ENCODE data around the gene TRIM56. TPM values are rescaled to one million over a fixed set of nuclear protein-coding genes. Genes with fewer than 3 reads are reported as not detected.
A peak's percentile ranks its signal among the peaks of the same experiment; 100 is the strongest.

Gene TRIM56
- total and polyA plus RNA-seq, 2 of the 4 experiments (the other 2 are of a cell fraction), result 3.9 to 5.9 TPM

DNA sequence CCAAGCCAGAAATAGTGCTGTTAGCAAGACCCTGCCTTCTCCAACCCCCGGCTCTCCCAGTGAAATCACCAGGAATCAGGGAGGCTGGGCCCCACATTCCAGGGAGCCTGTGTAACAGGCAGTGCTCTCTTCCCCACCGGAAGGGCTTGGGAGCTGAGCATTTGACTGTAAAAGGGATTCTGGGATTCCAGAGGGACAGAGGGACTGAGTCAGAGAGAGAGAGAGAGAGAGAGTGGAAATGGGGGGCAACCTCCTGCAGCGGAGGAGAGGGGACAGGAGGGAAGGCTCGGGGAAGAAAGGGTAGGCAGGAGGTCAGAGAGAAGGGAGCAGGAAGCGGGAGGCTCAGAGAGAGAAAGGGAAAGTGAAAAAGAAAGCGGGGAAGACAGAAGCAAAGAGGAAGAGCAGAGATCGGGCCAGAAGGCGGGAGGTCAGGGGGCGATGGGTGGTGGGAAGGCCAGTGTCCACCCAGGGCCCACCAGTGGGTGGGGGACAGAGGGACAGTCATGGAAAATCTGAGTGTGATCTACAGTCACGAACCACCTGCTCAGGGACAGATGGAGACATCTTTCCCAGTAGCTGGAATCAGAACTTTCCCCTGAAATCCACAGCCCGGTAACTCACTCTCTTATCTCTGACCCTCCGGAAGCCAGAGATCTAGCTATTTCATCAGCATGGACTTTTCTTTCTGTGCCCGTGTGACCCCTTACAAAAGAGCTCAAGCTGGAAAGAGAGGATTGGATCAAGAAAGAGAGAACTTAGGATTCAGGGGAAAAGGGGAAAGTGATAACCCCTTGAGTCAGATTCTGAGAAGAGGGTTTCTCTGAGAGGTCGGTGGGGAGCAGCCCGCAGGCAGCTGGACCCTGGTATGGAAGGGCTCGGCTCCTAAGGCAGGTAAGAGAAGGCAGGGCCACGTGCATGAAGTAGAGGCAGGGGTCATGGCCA, 37.0 kb downstream of the TRIM56 start:
- no TSS peak for BruUV-seq (replicated peaks)
- Histone ChIP-seq H3K56ac (ENCODE audit: extremely low read depth, insufficient read depth, low read length) (peak overlapping the region; percentile 96), H3K36me3 (ENCODE audit: control insufficient read depth, insufficient read depth, low read length) (no peaks in the 10 kb centered on the region; the same call in 1 of the 2 replicates), H2BK120ac (ENCODE audit: low read depth, low read length) (peak overlapping the region; percentile 94), H2BK15ac (ENCODE audit: low read depth, low read length) (peak overlapping the region; percentile 98), H3K14ac (replicated peaks; ENCODE audit: low read depth, low read length) (peak overlapping the region; percentile 99), H3K79me1 (ENCODE audit: low read depth in 1 of 2, low read length in 2 of 2) (peaks cover 4 to 48% of the 10 kb centered on the region in 2 experiments; a peak in 2 of 4 replicates), H2BK20ac (ENCODE audit: low read depth, low read length) (peak overlapping the region; percentile 97), H3K18ac (ENCODE audit: low read depth, low read length) (peak overlapping the region; percentile 72), H3K9me1 (ENCODE audit: insufficient read depth, low read length) (peaks cover 29% of the 10 kb centered on the region), H3K27me3 (ENCODE audit: control insufficient read depth, insufficient read depth, low read length) (no peaks in the 10 kb centered on the region), H3K23ac (ENCODE audit: low read depth, low read length) (peak overlapping the region; percentile 97), H4K8ac (ENCODE audit: low read depth in 2 of 2, low read length in 2 of 2) (peak overlapping the region; percentile 73 to 98), H3K4me2 (ENCODE audit: low read depth, low read length) (peak overlapping the region; percentile 68), H3K9ac (ENCODE audit: low read depth, low read length) (peak overlapping the region; percentile 75), H2AFZ (replicated peaks; ENCODE audit: low read length, poor library complexity) (peak overlapping the region; percentile 74), H3K4me1 (ENCODE audit: control insufficient read depth, insufficient read depth, low read length) (peaks cover 25% of the 10 kb centered on the region), H2AK9ac (replicated peaks; ENCODE audit: low read depth, low read length, poor library complexity) (peak overlapping the region; percentile 78), H4K91ac (ENCODE audit: insufficient read depth, low read depth, low read length) (peak overlapping the region; percentile 96), H2AK5ac (ENCODE audit: low read depth, low read length) (peak overlapping the region; percentile 98), H3K4me3 (ENCODE audit: insufficient read depth, low read depth, low read length) (peak overlapping the region; percentile 19), H3K27ac (ENCODE audit: insufficient read depth, low read length) (peak overlapping the region; percentile 93), H4K5ac (ENCODE audit: low read depth, low read length) (peak overlapping the region; percentile 83), H2BK5ac (ENCODE audit: low read depth, low read length, poor library complexity, severe bottlenecking) (peak overlapping the region; percentile 96), H4K20me1 (ENCODE audit: insufficient read depth, low read length) (peaks cover 3% of the 10 kb centered on the region; the same call in 1 of the 2 replicates), H3K9me3 (ENCODE audit: control insufficient read depth, insufficient read depth, low read length) (no peaks in the 10 kb centered on the region), H3K4ac (ENCODE audit: low read depth, low read length) (peak overlapping the region; percentile 97)
- ChIA-PET POLR2A (ENCODE audit: unreplicated experiment) (interaction anchor here (0.6 to 1.2 kb wide), 5 partner anchors 11 to 510 kb away, joined by 3 to 7 read pairs (median 4); partner anchors contain the start of gene TRIM56), CTCF (interaction anchor here (0.9 to 1.5 kb wide), 3 partner anchors 21 to 45 kb away, joined by 3 read pairs; no protein-coding TSS in a partner anchor)
- intact Hi-C loops (cut with micrococcal nuclease) (loop anchor here (1.0 kb wide), 1 partner anchor 22 kb away; no protein-coding TSS in a partner anchor), in situ Hi-C loops (cut with MboI; ENCODE audit: low sequenced_read_pairs) (loop anchor here (25.0 kb wide), 1 partner anchor 685 kb away; the partner anchor contains the start of genes MEPCE, PPP1R35 and ZCWPW1), dilution Hi-C loops (cut with HindIII; ENCODE audit: low sequenced_read_pairs, unreplicated experiment) (no loop called here)
- TF ChIP-seq BHLHE40 (IDR thresholded peaks at IDR 0.05; ENCODE audit: low read depth, low read length) (no peak), MAFK (IDR thresholded peaks at IDR 0.05; ENCODE audit: low read depth, low read length) (peak; percentile 33; the same call in 1 of the 2 replicates), RCOR1 (IDR thresholded peaks at IDR 0.05; ENCODE audit: insufficient replicate concordance, low read length) (no peak), MXI1 (IDR thresholded peaks at IDR 0.05; ENCODE audit: borderline replicate concordance, low read depth, low read length) (no peak), CHD1 (IDR thresholded peaks at IDR 0.05; ENCODE audit: low read depth, low read length) (peak; percentile 53; the same call in 1 of the 2 replicates), RAD21 (IDR thresholded peaks at IDR 0.05; ENCODE audit: low read length) (peak; percentile 7), MAZ (IDR thresholded peaks at IDR 0.05; ENCODE audit: borderline replicate concordance, low read depth, low read length) (peak; percentile 97), NFE2L2 (IDR thresholded peaks at IDR 0.05; ENCODE audit: low read depth, low read length) (peak; percentile 50; the same call in 1 of the 2 replicates), POLR2A (IDR thresholded peaks at IDR 0.05; ENCODE audit: low read depth, low read length) (peak; percentile 84), CEBPB (IDR thresholded peaks at IDR 0.05; ENCODE audit: low read depth, low read length) (peak; percentile 80), FOS (IDR thresholded peaks at IDR 0.05; ENCODE audit: low read depth, low read length) (peak; percentile 90)
- TF ChIP-seq, protein P1, sequence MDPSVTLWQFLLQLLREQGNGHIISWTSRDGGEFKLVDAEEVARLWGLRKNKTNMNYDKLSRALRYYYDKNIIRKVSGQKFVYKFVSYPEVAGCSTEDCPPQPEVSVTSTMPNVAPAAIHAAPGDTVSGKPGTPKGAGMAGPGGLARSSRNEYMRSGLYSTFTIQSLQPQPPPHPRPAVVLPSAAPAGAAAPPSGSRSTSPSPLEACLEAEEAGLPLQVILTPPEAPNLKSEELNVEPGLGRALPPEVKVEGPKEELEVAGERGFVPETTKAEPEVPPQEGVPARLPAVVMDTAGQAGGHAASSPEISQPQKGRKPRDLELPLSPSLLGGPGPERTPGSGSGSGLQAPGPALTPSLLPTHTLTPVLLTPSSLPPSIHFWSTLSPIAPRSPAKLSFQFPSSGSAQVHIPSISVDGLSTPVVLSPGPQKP (IDR thresholded peaks at IDR 0.05; ENCODE audit: borderline replicate concordance, low read depth, low read length), result no peak; the same call in 1 of the 2 replicates
- peak; percentile 99 for DNase-seq
- ATAC-seq (ENCODE audit: low read depth), result peak; percentile 64
- 46% methylated on average over 4 of the region's 17 CpGs; no CpG with 5 or more reads in 1 of the 2 experiments for WGBS, 2 experiments (ENCODE audit: extremely low coverage in 2 of 2, insufficient read length in 1 of 2)

All from IMR-90 (cell line).